PC-9 (cell line): ENCODE data around the gene UBXN4.

Experiments used
- CTCF ChIP-seq: fragments of 200-600 bp; sonication (generic); conservative IDR thresholded peaks from 2 replicates; pipeline ENCODE4 v1.6.1; 2017; ENCODE audit warnings: mixed run types, antibody characterized with exemption, mild to moderate bottlenecking, moderate library complexity
- EZH2 ChIP-seq: fragments of 200-600 bp; sonication (generic); IDR thresholded peaks from 2 replicates; pipeline ENCODE4 v1.8.0; 2017; ENCODE audit warnings: antibody characterized with exemption, low read depth

- no peak for TF ChIP-seq CTCF
- TF ChIP-seq EZH2 = no peak
These were observed 42.8 kb upstream of the UBXN4 start for GRCh38 chr2:135698838-135699237.
